CD14-positive monocyte (primary cell): ENCODE results near the gene ABTB2. TPM values are rescaled to one million over a fixed set of nuclear protein-coding genes. Genes with fewer than 3 reads are reported as not detected.

Experiments used
- DNase-seq, 3 donors: peaks; one replicate each; pipeline ENCODE4 v3.0.0-alpha.2; 2011 to 2022
- H2AFZ ChIP-seq: 2 replicates; pipeline ENCODE4 v1.6.0; 2012; ENCODE audit warnings: mild to moderate bottlenecking, low read depth, low read length, inconsistent platforms; ENCODE audit not compliant: insufficient read depth, poor library complexity, severe bottlenecking
- H3K27ac ChIP-seq, 2 donors: 1 replicate in 1 of 2; 2 replicates in 1 of 2; pipeline ENCODE4 v1.5.1; 2012 to 2013; ENCODE audit warnings: low read length in 2 of 2, control low read depth in 1 of 2, inconsistent platforms in 1 of 2, low read depth in 1 of 2, mild to moderate bottlenecking in 1 of 2
- H3K27me3 ChIP-seq, 2 donors: one replicate each; pipeline versions ENCODE4 v1.6.0 to v1.6.1; 2011 to 2013; ENCODE audit warnings: low read length in 2 of 2; ENCODE audit not compliant: control insufficient read depth in 2 of 2, insufficient read depth in 2 of 2
- H3K36me3 ChIP-seq, 2 donors: replicated peaks in 1 of 2; 1 replicate in 1 of 2; 2 replicates in 1 of 2; pipeline versions ENCODE4 v1.5.1 to v1.6.1; 2012 to 2013; ENCODE audit warnings: low read length in 2 of 2, control low read depth in 1 of 2, inconsistent platforms in 1 of 2, mild to moderate bottlenecking in 1 of 2; ENCODE audit not compliant: insufficient read depth in 2 of 2, control insufficient read depth in 1 of 2
- H3K4me1 ChIP-seq, 2 donors: 1 replicate in 1 of 2; 2 replicates in 1 of 2; pipeline versions ENCODE4 v1.5.1 to v1.6.1; 2012 to 2013; ENCODE audit warnings: low read length in 2 of 2, control low read depth in 1 of 2, inconsistent platforms in 1 of 2, mild to moderate bottlenecking in 1 of 2, moderate library complexity in 1 of 2; ENCODE audit not compliant: insufficient read depth in 2 of 2, control insufficient read depth in 1 of 2
- H3K4me2 ChIP-seq: replicated peaks from 2 replicates; pipeline ENCODE3; 2012; ENCODE audit warnings: low read length, moderate library complexity, mild to moderate bottlenecking; ENCODE audit not compliant: poor library complexity, severe bottlenecking; ENCODE audit errors: extremely low read depth
- H3K4me3 ChIP-seq, 3 experiments: fragments of 200-600 bp in 1 of 3; sonication (generic) in 1 of 3; replicated peaks in 1 of 3; 1 replicate in 2 of 3; 2 replicates in 1 of 3; pipeline ENCODE4 v1.5.1; 2011 to 2013; ENCODE audit warnings: low read length in 3 of 3, mild to moderate bottlenecking in 3 of 3, control low read depth in 2 of 3, low read depth in 2 of 3, inconsistent platforms in 1 of 3, moderate library complexity in 1 of 3
- H3K79me2 ChIP-seq: 2 replicates; pipeline ENCODE4 v1.6.0; 2012; ENCODE audit warnings: mild to moderate bottlenecking, control low read depth, inconsistent platforms, low read length, moderate library complexity; ENCODE audit not compliant: insufficient read depth
- H3K9ac ChIP-seq: 2 replicates; pipeline ENCODE4 v1.6.0; 2017; ENCODE audit warnings: low read length, mild to moderate bottlenecking; ENCODE audit not compliant: insufficient read depth, poor library complexity, severe bottlenecking
- H3K9me3 ChIP-seq, 2 donors: replicated peaks in 1 of 2; 1 replicate in 1 of 2; 2 replicates in 1 of 2; pipeline versions ENCODE4 v1.5.1 to v1.6.1; 2012 to 2013; ENCODE audit warnings: low read length in 2 of 2, control low read depth in 1 of 2; ENCODE audit not compliant: control insufficient read depth in 1 of 2, insufficient read depth in 1 of 2
- H4K20me1 ChIP-seq: 2 replicates; pipeline ENCODE4 v1.6.0; 2012; ENCODE audit warnings: mild to moderate bottlenecking, low read length, control low read depth, moderate library complexity; ENCODE audit not compliant: insufficient read depth
- H3K27ac Mint-ChIP-seq, 7 donors: one replicate each; pipeline ENCODE4 v1.8.0; 2020; ENCODE audit warnings: mild to moderate bottlenecking in 7 of 7, mixed read lengths in 7 of 7, moderate library complexity in 6 of 7, inconsistent platforms in 2 of 7
- H3K27me3 Mint-ChIP-seq, 3 donors: one replicate each; pipeline ENCODE4 v1.8.0; 2021 to 2022; ENCODE audit warnings: low read depth in 3 of 3, mild to moderate bottlenecking in 3 of 3, mixed read lengths in 3 of 3, moderate library complexity in 3 of 3, inconsistent platforms in 1 of 3
- H3K36me3 Mint-ChIP-seq, 2 donors: one replicate each; pipeline ENCODE4 v1.8.0; 2020; ENCODE audit warnings: mixed read lengths in 2 of 2, inconsistent platforms in 1 of 2, mild to moderate bottlenecking in 1 of 2
- H3K4me1 Mint-ChIP-seq: one replicate; pipeline ENCODE4 v1.8.0; 2020; ENCODE audit warnings: mild to moderate bottlenecking, mixed read lengths
- H3K4me3 Mint-ChIP-seq, 2 donors: one replicate each; pipeline ENCODE4 v1.8.0; 2020; ENCODE audit warnings: mild to moderate bottlenecking in 2 of 2, mixed read lengths in 2 of 2, moderate library complexity in 1 of 2
- H3K9me3 Mint-ChIP-seq, 7 donors: one replicate each; pipeline ENCODE4 v1.8.0; 2020 to 2022; ENCODE audit warnings: mixed read lengths in 7 of 7, mild to moderate bottlenecking in 6 of 7, moderate library complexity in 6 of 7, inconsistent platforms in 2 of 7
- WGBS: methylation state at CpG from one replicate; pipeline ENCODE4 v1.1.5; 2013; ENCODE audit warnings: missing lambda C conversion rate; ENCODE audit not compliant: insufficient coverage; 5-methylcytosine and 5-hydroxymethylcytosine counted together
- intact Hi-C, 2 donors: fragments of 100-400 bp; cut with micrococcal nuclease; formaldehyde crosslinking; loops; one replicate each; pipeline versions ENCODE4 v1.15.0 to v1.15.1; 2023
- polyA plus RNA-seq, 3 donors: library from polyadenylated mRNA; depleted of rRNA in 1 of 3; unstranded in 2 of 3; stranded (reverse) in 1 of 3; fragments of 300-500 nt in 2 of 3; fragments of >200 nt in 1 of 3; fragmentation: Illumina TruSeq in 2 of 3; gene quantifications; 1 replicate in 2 of 3; 2 replicates in 1 of 3; pipeline ENCODE4 v1.2.3, GENCODE V29; 2012 to 2021
- TF ChIP-seq, protein P1 (sequence below): fragments of 200-600 bp; IDR thresholded peaks from one replicate; pipeline ENCODE4 v1.8.0; 2022; ENCODE audit warnings: antibody characterized with exemption, mild to moderate bottlenecking

Gene ABTB2
- polyA plus RNA-seq, 3 donors, result 0.25 to 1.7 (median 0.26) TPM

DNA sequence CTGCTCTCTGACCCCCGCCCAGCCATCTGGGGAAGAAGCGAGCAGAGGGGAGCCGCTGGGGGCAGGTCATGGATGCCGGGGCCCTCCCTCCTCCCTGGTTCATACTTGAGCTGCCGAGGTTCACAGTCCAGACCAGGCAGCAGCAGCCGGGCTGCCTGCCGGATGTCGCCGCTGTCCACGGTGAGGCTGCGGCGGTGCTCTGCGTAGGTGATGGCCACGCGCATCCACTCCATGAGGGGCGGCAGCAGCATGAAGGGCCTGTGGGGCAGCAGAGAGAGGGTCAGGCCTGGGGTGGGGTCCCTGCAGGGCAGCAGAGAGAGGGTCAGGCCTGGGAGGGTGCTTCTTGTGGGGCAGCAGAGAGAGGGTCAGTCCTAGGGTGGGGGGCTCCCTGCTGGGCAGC, 184.8 kb downstream of the ABTB2 start:
- TF ChIP-seq, protein P1, sequence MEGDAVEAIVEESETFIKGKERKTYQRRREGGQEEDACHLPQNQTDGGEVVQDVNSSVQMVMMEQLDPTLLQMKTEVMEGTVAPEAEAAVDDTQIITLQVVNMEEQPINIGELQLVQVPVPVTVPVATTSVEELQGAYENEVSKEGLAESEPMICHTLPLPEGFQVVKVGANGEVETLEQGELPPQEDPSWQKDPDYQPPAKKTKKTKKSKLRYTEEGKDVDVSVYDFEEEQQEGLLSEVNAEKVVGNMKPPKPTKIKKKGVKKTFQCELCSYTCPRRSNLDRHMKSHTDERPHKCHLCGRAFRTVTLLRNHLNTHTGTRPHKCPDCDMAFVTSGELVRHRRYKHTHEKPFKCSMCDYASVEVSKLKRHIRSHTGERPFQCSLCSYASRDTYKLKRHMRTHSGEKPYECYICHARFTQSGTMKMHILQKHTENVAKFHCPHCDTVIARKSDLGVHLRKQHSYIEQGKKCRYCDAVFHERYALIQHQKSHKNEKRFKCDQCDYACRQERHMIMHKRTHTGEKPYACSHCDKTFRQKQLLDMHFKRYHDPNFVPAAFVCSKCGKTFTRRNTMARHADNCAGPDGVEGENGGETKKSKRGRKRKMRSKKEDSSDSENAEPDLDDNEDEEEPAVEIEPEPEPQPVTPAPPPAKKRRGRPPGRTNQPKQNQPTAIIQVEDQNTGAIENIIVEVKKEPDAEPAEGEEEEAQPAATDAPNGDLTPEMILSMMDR, result no peak
- Mint-ChIP-seq H3K27ac (no peak overlapping the region), H3K36me3 (no peaks in the 10 kb centered on the region), H3K4me1 (peaks cover 11% of the 10 kb centered on the region), H3K27me3 (peaks cover 0 to 7% (median 4%) of the 10 kb centered on the region in 3 donors), H3K4me3 (no peak overlapping the region), H3K9me3 (no peaks in the 10 kb centered on the region)
- no peak overlapping the region for H2AFZ ChIP-seq
- H3K79me2 ChIP-seq, result no peaks in the 10 kb centered on the region
- no peaks in the 10 kb centered on the region for H3K27me3 ChIP-seq
- no peak overlapping the region for H3K4me3 ChIP-seq
- no peaks in the 10 kb centered on the region for H3K36me3 ChIP-seq
- no peaks in the 10 kb centered on the region for H4K20me1 ChIP-seq
- H3K27ac ChIP-seq, result no peak overlapping the region
- H3K9me3 ChIP-seq, result no peaks in the 10 kb centered on the region
- H3K4me1 ChIP-seq, result peaks cover 9 to 11% of the 10 kb centered on the region in 2 donors
- no peak overlapping the region for H3K4me2 ChIP-seq
- H3K9ac ChIP-seq, result no peak overlapping the region
- no peak for DNase-seq
- intact Hi-C loops, result loop anchor here (5.0 to 10.0 kb wide), 3 partner anchors 292 to 322 kb away; no protein-coding TSS in a partner anchor
- WGBS, result 95% methylated on average over 16 of the region's 16 CpGs

DNA sequence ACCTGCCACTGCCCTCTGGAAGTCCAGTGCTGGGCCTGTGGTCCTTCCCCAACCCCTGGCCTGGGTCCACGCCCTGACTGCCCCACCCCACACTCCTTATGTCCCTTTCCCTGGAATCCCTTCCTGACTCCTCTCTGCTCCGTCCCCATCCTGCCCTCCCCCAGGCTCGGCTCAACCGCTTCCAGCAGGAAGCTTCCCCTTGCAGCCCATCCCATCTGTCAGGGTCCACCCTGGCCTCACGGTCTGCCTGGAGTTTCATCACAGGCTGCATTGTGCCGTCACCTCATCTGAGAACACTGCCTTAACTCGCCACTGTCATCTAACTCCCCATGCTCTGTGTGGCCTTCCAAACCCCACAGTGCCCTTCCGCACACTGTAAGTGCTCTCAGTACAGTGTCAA, 188.1 kb downstream of the ABTB2 start:
- H3K27me3 ChIP-seq, result no peaks in the 10 kb centered on the region
- Mint-ChIP-seq H3K36me3 (peaks cover 2% of the 10 kb centered on the region in 2 donors), H3K27ac (no peak overlapping the region), H3K9me3 (peaks cover 0 to 2% (median 0%) of the 10 kb centered on the region in 7 donors), H3K27me3 (peaks cover 0 to 5% (median 4%) of the 10 kb centered on the region in 3 donors), H3K4me1 (peaks cover 7% of the 10 kb centered on the region), H3K4me3 (no peak overlapping the region)
- peaks cover 5 to 10% of the 10 kb centered on the region in 2 donors for H3K4me1 ChIP-seq
- no peaks in the 10 kb centered on the region for H3K9me3 ChIP-seq
- no peak overlapping the region for H2AFZ ChIP-seq
- no peaks in the 10 kb centered on the region for H4K20me1 ChIP-seq
- intact Hi-C loops, result loop anchor here (5.0 to 10.0 kb wide), 3 partner anchors 295 to 325 kb away; no protein-coding TSS in a partner anchor
- H3K27ac ChIP-seq, result no peak overlapping the region
- H3K4me2 ChIP-seq, result no peak overlapping the region
- no peak overlapping the region for H3K4me3 ChIP-seq
- DNase-seq, result no peak
- no peak overlapping the region for H3K9ac ChIP-seq
- no peaks in the 10 kb centered on the region for H3K36me3 ChIP-seq
- no peaks in the 10 kb centered on the region for H3K79me2 ChIP-seq
- 84% methylated on average over 7 of the region's 8 CpGs for WGBS
- TF ChIP-seq, protein P1, result no peak
